Keratinocyte (primary cell): ENCODE results near the gene YPEL1. TPM values are rescaled to one million over a fixed set of nuclear protein-coding genes. Genes with fewer than 3 reads are reported as not detected.

ENCODE experiments used
- DNase-seq: peaks from one replicate; pipeline ENCODE4 v3.0.0-alpha.2; 2011; ENCODE audit warnings: low read depth, missing footprints, low spot score
- FAIRE-seq: peaks from 2 replicates; lab custom pipeline; 2011; peaks lifted over from hg19 to GRCh38; lab: Jason Lieb, UNC
- H2AFZ ChIP-seq: 2 replicates; pipeline ENCODE4 v1.6.0; 2012; ENCODE audit warnings: low read length, control low read depth, inconsistent platforms; ENCODE audit not compliant: control insufficient read depth
- H3K27ac ChIP-seq: 2 replicates; pipeline ENCODE4 v1.5.1; 2011; ENCODE audit warnings: low read length; ENCODE audit not compliant: control insufficient read depth, insufficient read depth
- H3K27me3 ChIP-seq: 3 replicates; pipeline ENCODE4 v1.6.0; 2011; ENCODE audit warnings: low read length; ENCODE audit not compliant: control insufficient read depth, insufficient read depth; ENCODE audit errors: extremely low read depth
- H3K36me3 ChIP-seq, 2 experiments: 2 replicates in 1 of 2; 3 replicates in 1 of 2; pipeline ENCODE4 v1.5.1; 2011; ENCODE audit warnings: low read length in 2 of 2, mild to moderate bottlenecking in 1 of 2; ENCODE audit not compliant: control insufficient read depth in 2 of 2, insufficient read depth in 2 of 2; ENCODE audit errors: extremely low read depth in 1 of 2
- H3K4me1 ChIP-seq: 3 replicates; pipeline ENCODE4 v1.5.1; 2011; ENCODE audit warnings: low read length; ENCODE audit not compliant: control insufficient read depth, insufficient read depth; ENCODE audit errors: extremely low read depth
- H3K4me2 ChIP-seq: 3 replicates; pipeline ENCODE4 v1.6.0; 2011; ENCODE audit warnings: low read depth, low read length; ENCODE audit not compliant: control insufficient read depth, insufficient read depth; ENCODE audit errors: extremely low read depth
- H3K4me3 ChIP-seq, 3 experiments: fragments of 200-600 bp in 1 of 3; sonication (generic) in 1 of 3; 2 replicates in 2 of 3; 3 replicates in 1 of 3; pipeline ENCODE4 v1.5.1; 2011 to 2016; ENCODE audit warnings: low read length in 3 of 3, mild to moderate bottlenecking in 3 of 3, control low read depth in 2 of 3, inconsistent platforms in 1 of 3, low read depth in 1 of 3, mixed read lengths in 1 of 3, mixed run types in 1 of 3, moderate library complexity in 1 of 3; ENCODE audit not compliant: control insufficient read depth in 2 of 3, insufficient read depth in 2 of 3; ENCODE audit errors: extremely low read depth in 1 of 3
- H3K79me2 ChIP-seq: 2 replicates; pipeline ENCODE4 v1.6.0; 2012; ENCODE audit warnings: low read length; ENCODE audit not compliant: control insufficient read depth, insufficient read depth
- H3K9ac ChIP-seq: 3 replicates; pipeline ENCODE4 v1.6.0; 2011; ENCODE audit warnings: low read length; ENCODE audit not compliant: control insufficient read depth, insufficient read depth; ENCODE audit errors: extremely low read depth
- H3K9me1 ChIP-seq: 3 replicates; pipeline ENCODE4 v1.6.0; 2011; ENCODE audit warnings: low read length; ENCODE audit not compliant: control insufficient read depth, insufficient read depth; ENCODE audit errors: extremely low read depth
- H3K9me3 ChIP-seq: 2 replicates; pipeline ENCODE4 v1.5.1; 2012; ENCODE audit warnings: low read depth, low read length; ENCODE audit not compliant: control insufficient read depth
- H4K20me1 ChIP-seq: 3 replicates; pipeline ENCODE4 v1.6.0; 2011; ENCODE audit warnings: low read length; ENCODE audit not compliant: control insufficient read depth, insufficient read depth; ENCODE audit errors: extremely low read depth
- CTCF ChIP-seq, 3 experiments: IDR thresholded peaks in 1 of 3; conservative IDR thresholded peaks in 1 of 3; optimal IDR thresholded peaks in 1 of 3; 2 replicates in 2 of 3; 3 replicates in 1 of 3; pipeline versions ENCODE3 to v1.5.1; 2011; ENCODE audit warnings: low read length in 3 of 3, mild to moderate bottlenecking in 3 of 3, moderate library complexity in 2 of 3, control low read depth in 1 of 3, inconsistent platforms in 1 of 3; ENCODE audit not compliant: insufficient read depth in 2 of 3; ENCODE audit errors: extremely low read depth in 1 of 3
- EZH2 ChIP-seq: IDR thresholded peaks from one replicate; pipeline ENCODE4 v1.6.1; 2012; ENCODE audit warnings: inconsistent platforms, mild to moderate bottlenecking, low read length, moderate library complexity
- dilution Hi-C: fragments of 300-500 bp; cut with MboI; formaldehyde crosslinking; loops from one replicate; pipeline ENCODE4 v1.7.0; 2020; ENCODE audit warnings: low sequenced_read_pairs; ENCODE audit not compliant: extremely low pct_ligation_motif_present
- polyA plus RNA-seq, 5 experiments: library from polyadenylated mRNA; depleted of rRNA in 3 of 5; stranded (reverse) in 3 of 5; stranded (forward) in 1 of 5; unstranded in 1 of 5; fragments of >200 nt; gene quantifications; 1 replicate in 1 of 5; 2 replicates in 3 of 5; 3 replicates in 1 of 5; pipeline versions ENCODE4 v1.2.1 to v1.2.3, GENCODE V29; 2011 to 2012; ENCODE audit warnings: missing spikeins in 2 of 5, low read depth in 1 of 5, low replicate concordance in 1 of 5

YPEL1 gene
- polyA plus RNA-seq, 1 donor (not counting 4 experiments of a cell fraction or from before 2014, with no cell fraction given) = 0.03 TPM

GRCh38 chr22:21753374-21754111, 17.9 kb upstream of the YPEL1 start:
- Histone ChIP-seq H3K27ac (no peak overlapping the region), H3K4me2 (no peak overlapping the region), H3K9ac (no peak overlapping the region), H3K27me3 (no peaks in the 10 kb centered on the region), H4K20me1 (no peaks in the 10 kb centered on the region), H3K4me3 (no peak overlapping the region), H3K9me3 (no peaks in the 10 kb centered on the region), H3K36me3 (peaks cover 0 to 14% of the 10 kb centered on the region in 2 experiments), H2AFZ (no peak overlapping the region), H3K79me2 (no peaks in the 10 kb centered on the region), H3K9me1 (no peaks in the 10 kb centered on the region), H3K4me1 (peaks cover 6% of the 10 kb centered on the region)
- TF ChIP-seq CTCF (optimal IDR thresholded peaks at IDR 0.05 in 1 of 3, IDR thresholded peaks at IDR 0.05 in 1 of 3, conservative IDR thresholded peaks at IDR 0.05 in 1 of 3; ENCODE audit: extremely low read depth in 1 of 3, insufficient read depth in 2 of 3, low read length in 3 of 3) (no peak), EZH2 (no peak)
- dilution Hi-C loops = no loop called here
- FAIRE-seq = no peak
- DNase-seq = no peak

- no peak for FAIRE-seq
- TF ChIP-seq CTCF (optimal IDR thresholded peaks at IDR 0.05 in 1 of 3, IDR thresholded peaks at IDR 0.05 in 1 of 3, conservative IDR thresholded peaks at IDR 0.05 in 1 of 3; ENCODE audit: extremely low read depth in 1 of 3, insufficient read depth in 2 of 3, low read length in 3 of 3) (no peak), EZH2 (no peak)
- no peak overlapping the region for H3K9ac ChIP-seq
These were observed 16.7 kb upstream of the YPEL1 start for GRCh38 chr22:21752276-21752675.

More at GRCh38 chr22:21752276-21752675, 16.7 kb upstream of the YPEL1 start:
- peaks cover 6% of the 10 kb centered on the region for H3K4me1 ChIP-seq
- no peak overlapping the region for H3K27ac ChIP-seq
- H4K20me1 ChIP-seq = no peaks in the 10 kb centered on the region
- H3K9me1 ChIP-seq = no peaks in the 10 kb centered on the region
- no peak overlapping the region for H2AFZ ChIP-seq
- no peaks in the 10 kb centered on the region for H3K79me2 ChIP-seq
- peaks cover 0 to 7% of the 10 kb centered on the region in 2 experiments for H3K36me3 ChIP-seq
- H3K4me2 ChIP-seq = no peak overlapping the region
- H3K4me3 ChIP-seq = no peak overlapping the region
- DNase-seq = no peak
- no peaks in the 10 kb centered on the region for H3K27me3 ChIP-seq
- H3K9me3 ChIP-seq = no peaks in the 10 kb centered on the region
- dilution Hi-C loops = no loop called here
